Adrenal gland (tissue), 12 donors: Measurements from ENCODE around the gene NHERF1. TPM values are rescaled to one million over a fixed set of nuclear protein-coding genes. Genes with fewer than 3 reads are reported as not detected.
A peak's percentile ranks its signal among the peaks of the same experiment; 100 is the strongest.

Experiments used
- DNase-seq, 7 donors: peaks; one replicate each; pipeline ENCODE4 v3.0.0-alpha.2; 2019 to 2020
- H3K27ac ChIP-seq, 5 donors: fragments of 200-600 bp; sonication (generic) in 4 of 5; 1 replicate in 3 of 5; 2 replicates in 2 of 5; pipeline versions ENCODE4 v1.5.1 to v1.8.0; 2016 to 2020; ENCODE audit warnings: mild to moderate bottlenecking in 1 of 5
- H3K27me3 ChIP-seq: fragments of 200-600 bp; 2 replicates; pipeline ENCODE4 v1.8.0; 2021
- H3K36me3 ChIP-seq, 2 donors: fragments of 200-600 bp; replicated peaks in 1 of 2; 1 replicate in 1 of 2; 2 replicates in 1 of 2; pipeline versions ENCODE4 v1.5.1 to v1.8.0; 2018 to 2022
- H3K4me1 ChIP-seq, 2 donors: fragments of 200-600 bp; replicated peaks in 1 of 2; 1 replicate in 1 of 2; 2 replicates in 1 of 2; pipeline versions ENCODE4 v1.5.1 to v1.8.0; 2018 to 2021
- H3K4me3 ChIP-seq, 4 donors: fragments of 200-600 bp; sonication (generic) in 3 of 4; one replicate each; pipeline ENCODE4 v1.5.1; 2016 to 2018
- H3K9me3 ChIP-seq, 3 donors: fragments of 200-600 bp; sonication (generic) in 1 of 3; replicated peaks in 1 of 3; 1 replicate in 2 of 3; 2 replicates in 1 of 3; pipeline versions ENCODE4 v1.5.1 to v1.8.0; 2016 to 2021
- CTCF ChIP-seq, 6 experiments: fragments of 450-650 bp in 4 of 6; fragments of 200-600 bp in 2 of 6; sonication (generic) in 1 of 6; IDR thresholded peaks; 1 replicate in 5 of 6; 2 replicates in 1 of 6; pipeline versions ENCODE4 v1.5.1 to v1.8.0; 2016 to 2021; ENCODE audit warnings: antibody characterized with exemption in 6 of 6, mild to moderate bottlenecking in 2 of 6, moderate library complexity in 1 of 6
- POLR2A ChIP-seq, 2 donors: fragments of 450-650 bp; IDR thresholded peaks; one replicate each; pipeline ENCODE4 v1.6.1; 2017; ENCODE audit warnings: antibody characterized with exemption in 2 of 2, mild to moderate bottlenecking in 2 of 2, moderate library complexity in 1 of 2
- WGBS, 4 donors: extraction: QIAGEN DNeasy Blood & Tissue Kit in 2 of 4; methylation state at CpG; one replicate each; pipeline versions ENCODE4 v1.1.5 to v1.1.7; 2013 to 2017; 5-methylcytosine and 5-hydroxymethylcytosine counted together
- intact Hi-C, 2 donors: fragments of 100-400 bp; cut with DNase I; formaldehyde crosslinking; loops; one replicate each; pipeline versions ENCODE4 v1.14.1 to v1.15.0; 2022 to 2023
- polyA plus RNA-seq, 3 donors: library from polyadenylated mRNA; stranded (reverse); fragments of 200-250 nt in 2 of 3; fragments of 350-450 nt in 1 of 3; fragmentation: Illumina TruSeq in 1 of 3; extraction: RNeasy Lipid Tissue Mini Kit (QIAGEN cat#74804) in 1 of 3; gene quantifications; one replicate each; pipeline ENCODE4 v1.2.3, GENCODE V29; 2013 to 2014
- total RNA-seq, 9 donors: library from RNA; depleted of rRNA in 4 of 9; stranded (reverse); fragments of >200 nt in 4 of 9; fragments of 120-200 nt in 1 of 9; fragmentation: NEBNext Ultra II Directional in 1 of 9; extraction: Animal tissue kit (Norgen Biotek cat#: 25700) in 1 of 9; gene quantifications; one replicate each; pipeline versions ENCODE4 v1.1.0 to v1.2.4, GENCODE V29; 2013 to 2023
- donor health status: healthy with polysubstance abuse.
- donor health status: Bipolar disorder and iron deficiency.
- donor health status: DM: yes; HTN: yes; CAD: no.
- donor health status: DM: no; HTN: no; CAD: no.
- donor health status: DM: no; HTN: no; CAD: no.
- donor health status: DM: yes; HTN: yes; CAD: no.

The NHERF1 gene
- total and polyA plus RNA-seq, 12 donors = 22.0 to 277 (median 209) TPM

- Histone ChIP-seq H3K4me1 (peaks cover 61 to 66% of the 10 kb centered on the region in 2 donors), H3K27me3 (no peaks in the 10 kb centered on the region), H3K4me3 (no peak overlapping the region), H3K9me3 (no peaks in the 10 kb centered on the region), H3K27ac (peak overlapping the region in 1 of 5 donors; percentile 93), H3K36me3 (peaks cover 0 to 42% of the 10 kb centered on the region in 2 donors)
- no peak for DNase-seq
- 77 to 83% (median 80%) methylated on average over 4 to 9 of the region's 9 CpGs for WGBS, 4 donors
- intact Hi-C loops = loop anchor here in 1 of 2 donors (2.0 kb wide), 1 partner anchor 27 kb away; no protein-coding TSS in a partner anchor
- TF ChIP-seq POLR2A (IDR thresholded peaks at IDR 0.05) (no peak), CTCF (IDR thresholded peaks at IDR 0.05) (no peak)
These were observed 23.0 kb downstream of the NHERF1 start for GRCh38 chr17:74771319-74771914.

DNA sequence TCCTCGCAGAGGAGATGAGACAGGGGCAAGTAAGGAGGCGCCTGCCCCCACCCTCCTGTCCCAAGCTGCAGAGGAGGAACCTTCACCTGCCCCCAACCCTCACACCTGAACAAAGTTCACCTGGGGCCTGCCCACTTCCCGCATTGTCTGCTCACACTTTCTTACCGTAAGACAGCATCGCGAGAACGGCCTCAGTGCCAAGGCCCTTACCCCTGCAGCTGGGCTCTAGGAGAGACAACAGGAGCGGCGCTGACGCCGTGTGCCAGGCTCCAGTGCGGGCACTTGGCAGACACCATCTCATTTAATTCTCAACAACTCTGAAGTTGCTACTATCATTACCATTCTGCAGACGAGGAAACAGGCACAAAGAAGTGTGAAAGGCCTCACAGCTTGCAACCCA, 23.6 kb downstream of the NHERF1 start:
- 84 to 91% (median 88%) methylated on average over 10 to 13 of the region's 13 CpGs for WGBS, 4 donors
- H3K27me3 ChIP-seq = no peaks in the 10 kb centered on the region
- no peak overlapping the region for H3K4me3 ChIP-seq
- DNase-seq = no peak
- peak overlapping the region in 1 of 5 donors; percentile 78 for H3K27ac ChIP-seq
- peaks cover 62 to 67% of the 10 kb centered on the region in 2 donors for H3K4me1 ChIP-seq
- H3K36me3 ChIP-seq = peaks cover 0 to 42% of the 10 kb centered on the region in 2 donors
- intact Hi-C loops = no loop called here
- no peak for TF ChIP-seq POLR2A (IDR thresholded peaks at IDR 0.05)
- no peak for TF ChIP-seq CTCF (IDR thresholded peaks at IDR 0.05)
- no peaks in the 10 kb centered on the region for H3K9me3 ChIP-seq

DNA sequence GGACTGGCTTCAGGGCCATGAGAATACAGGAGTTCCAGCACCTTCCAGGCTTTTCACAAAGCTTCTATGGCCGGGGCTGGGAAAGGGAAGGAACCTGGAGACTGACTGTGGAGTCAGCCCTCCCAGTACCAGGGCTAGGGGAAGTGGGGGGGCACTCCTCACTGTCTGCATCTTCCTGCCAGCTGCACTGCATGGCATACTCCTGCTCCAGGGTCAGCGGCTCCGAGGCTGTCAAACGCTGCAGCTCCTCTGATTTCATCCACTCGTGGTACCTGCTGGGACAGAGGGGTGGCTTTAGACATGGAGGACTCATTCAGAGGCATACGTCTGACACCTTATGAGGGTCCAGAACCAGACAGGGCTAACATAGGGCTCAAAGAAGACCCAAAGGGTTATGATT, 25.0 kb downstream of the NHERF1 start:
- Histone ChIP-seq H3K27me3 (no peaks in the 10 kb centered on the region), H3K36me3 (peaks cover 0 to 41% of the 10 kb centered on the region in 2 donors), H3K9me3 (no peaks in the 10 kb centered on the region), H3K4me1 (peaks cover 52 to 57% of the 10 kb centered on the region in 2 donors), H3K4me3 (no peak overlapping the region), H3K27ac (peak overlapping the region in 4 of 5 donors; percentile 20 to 89 (median 80))
- WGBS, 4 donors = 20 to 53% (median 44%) methylated on average over 1 to 6 of the region's 6 CpGs
- intact Hi-C loops = no loop called here
- DNase-seq = peak in 5 of 7 donors; percentile 38 to 74 (median 61)
- no peak for TF ChIP-seq POLR2A (IDR thresholded peaks at IDR 0.05)
- no peak for TF ChIP-seq CTCF (IDR thresholded peaks at IDR 0.05)

DNA sequence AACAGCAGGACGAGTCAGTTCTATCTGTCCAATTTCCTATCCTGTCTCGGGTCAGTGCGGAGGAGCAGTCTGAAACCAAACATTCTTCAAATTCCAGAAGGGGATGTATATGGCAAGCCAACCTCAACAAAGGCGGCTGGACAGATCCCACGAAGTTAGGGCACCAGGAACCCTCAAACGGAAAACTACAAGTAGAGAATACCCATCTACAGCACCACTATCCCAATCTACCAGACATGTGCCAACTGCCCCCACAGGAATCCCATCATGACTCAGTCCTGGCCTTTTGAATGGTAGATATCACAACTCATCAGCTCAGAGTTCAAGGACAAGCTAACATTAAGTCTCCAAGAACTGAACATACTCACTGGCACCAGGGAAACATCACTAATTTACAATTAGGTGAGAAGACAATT, 25.5 kb downstream of the NHERF1 start:
- TF ChIP-seq CTCF (IDR thresholded peaks at IDR 0.05) (no peak), POLR2A (IDR thresholded peaks at IDR 0.05) (no peak)
- Histone ChIP-seq H3K4me3 (no peak overlapping the region), H3K27me3 (no peaks in the 10 kb centered on the region), H3K36me3 (peaks cover 0 to 36% of the 10 kb centered on the region in 2 donors), H3K9me3 (no peaks in the 10 kb centered on the region), H3K27ac (peak overlapping the region in 4 of 5 donors; percentile 20 to 89 (median 80)), H3K4me1 (peaks cover 47 to 53% of the 10 kb centered on the region in 2 donors)
- WGBS, 4 donors = 30 to 48% (median 35%) methylated on average over 6 of the region's 6 CpGs
- DNase-seq = peak in 5 of 7 donors; percentile 65 to 82 (median 71)
- intact Hi-C loops = no loop called here
